CD14-positive monocyte (primary cell): ENCODE measurements around the gene NLGN4Y. TPM values are rescaled to one million over a fixed set of nuclear protein-coding genes. Genes with fewer than 3 reads are reported as not detected.

ENCODE experiments used
- DNase-seq, 3 donors: peaks; one replicate each; pipeline ENCODE4 v3.0.0-alpha.2; 2011 to 2022
- H2AFZ ChIP-seq: 2 replicates; pipeline ENCODE4 v1.6.0; 2012; ENCODE audit warnings: mild to moderate bottlenecking, low read depth, low read length, inconsistent platforms; ENCODE audit not compliant: insufficient read depth, poor library complexity, severe bottlenecking
- H3K27ac ChIP-seq, 2 donors: 1 replicate in 1 of 2; 2 replicates in 1 of 2; pipeline ENCODE4 v1.5.1; 2012 to 2013; ENCODE audit warnings: low read length in 2 of 2, control low read depth in 1 of 2, inconsistent platforms in 1 of 2, low read depth in 1 of 2, mild to moderate bottlenecking in 1 of 2
- H3K27me3 ChIP-seq, 2 donors: one replicate each; pipeline versions ENCODE4 v1.6.0 to v1.6.1; 2011 to 2013; ENCODE audit warnings: low read length in 2 of 2; ENCODE audit not compliant: control insufficient read depth in 2 of 2, insufficient read depth in 2 of 2
- H3K36me3 ChIP-seq, 2 donors: replicated peaks in 1 of 2; 1 replicate in 1 of 2; 2 replicates in 1 of 2; pipeline versions ENCODE4 v1.5.1 to v1.6.1; 2012 to 2013; ENCODE audit warnings: low read length in 2 of 2, control low read depth in 1 of 2, inconsistent platforms in 1 of 2, mild to moderate bottlenecking in 1 of 2; ENCODE audit not compliant: insufficient read depth in 2 of 2, control insufficient read depth in 1 of 2
- H3K4me1 ChIP-seq, 2 donors: 1 replicate in 1 of 2; 2 replicates in 1 of 2; pipeline versions ENCODE4 v1.5.1 to v1.6.1; 2012 to 2013; ENCODE audit warnings: low read length in 2 of 2, control low read depth in 1 of 2, inconsistent platforms in 1 of 2, mild to moderate bottlenecking in 1 of 2, moderate library complexity in 1 of 2; ENCODE audit not compliant: insufficient read depth in 2 of 2, control insufficient read depth in 1 of 2
- H3K4me2 ChIP-seq: replicated peaks from 2 replicates; pipeline ENCODE3; 2012; ENCODE audit warnings: low read length, moderate library complexity, mild to moderate bottlenecking; ENCODE audit not compliant: poor library complexity, severe bottlenecking; ENCODE audit errors: extremely low read depth
- H3K4me3 ChIP-seq, 3 experiments: fragments of 200-600 bp in 1 of 3; sonication (generic) in 1 of 3; replicated peaks in 1 of 3; 1 replicate in 2 of 3; 2 replicates in 1 of 3; pipeline ENCODE4 v1.5.1; 2011 to 2013; ENCODE audit warnings: low read length in 3 of 3, mild to moderate bottlenecking in 3 of 3, control low read depth in 2 of 3, low read depth in 2 of 3, inconsistent platforms in 1 of 3, moderate library complexity in 1 of 3
- H3K79me2 ChIP-seq: 2 replicates; pipeline ENCODE4 v1.6.0; 2012; ENCODE audit warnings: mild to moderate bottlenecking, control low read depth, inconsistent platforms, low read length, moderate library complexity; ENCODE audit not compliant: insufficient read depth
- H3K9ac ChIP-seq: 2 replicates; pipeline ENCODE4 v1.6.0; 2017; ENCODE audit warnings: low read length, mild to moderate bottlenecking; ENCODE audit not compliant: insufficient read depth, poor library complexity, severe bottlenecking
- H3K9me3 ChIP-seq, 2 donors: replicated peaks in 1 of 2; 1 replicate in 1 of 2; 2 replicates in 1 of 2; pipeline versions ENCODE4 v1.5.1 to v1.6.1; 2012 to 2013; ENCODE audit warnings: low read length in 2 of 2, control low read depth in 1 of 2; ENCODE audit not compliant: control insufficient read depth in 1 of 2, insufficient read depth in 1 of 2
- H4K20me1 ChIP-seq: 2 replicates; pipeline ENCODE4 v1.6.0; 2012; ENCODE audit warnings: mild to moderate bottlenecking, low read length, control low read depth, moderate library complexity; ENCODE audit not compliant: insufficient read depth
- H3K27ac Mint-ChIP-seq, 7 donors: one replicate each; pipeline ENCODE4 v1.8.0; 2020; ENCODE audit warnings: mild to moderate bottlenecking in 7 of 7, mixed read lengths in 7 of 7, moderate library complexity in 6 of 7, inconsistent platforms in 2 of 7
- H3K27me3 Mint-ChIP-seq, 3 donors: one replicate each; pipeline ENCODE4 v1.8.0; 2021 to 2022; ENCODE audit warnings: low read depth in 3 of 3, mild to moderate bottlenecking in 3 of 3, mixed read lengths in 3 of 3, moderate library complexity in 3 of 3, inconsistent platforms in 1 of 3
- H3K36me3 Mint-ChIP-seq, 2 donors: one replicate each; pipeline ENCODE4 v1.8.0; 2020; ENCODE audit warnings: mixed read lengths in 2 of 2, inconsistent platforms in 1 of 2, mild to moderate bottlenecking in 1 of 2
- H3K4me1 Mint-ChIP-seq: one replicate; pipeline ENCODE4 v1.8.0; 2020; ENCODE audit warnings: mild to moderate bottlenecking, mixed read lengths
- H3K4me3 Mint-ChIP-seq, 2 donors: one replicate each; pipeline ENCODE4 v1.8.0; 2020; ENCODE audit warnings: mild to moderate bottlenecking in 2 of 2, mixed read lengths in 2 of 2, moderate library complexity in 1 of 2
- H3K9me3 Mint-ChIP-seq, 7 donors: one replicate each; pipeline ENCODE4 v1.8.0; 2020 to 2022; ENCODE audit warnings: mixed read lengths in 7 of 7, mild to moderate bottlenecking in 6 of 7, moderate library complexity in 6 of 7, inconsistent platforms in 2 of 7
- WGBS: methylation state at CpG from one replicate; pipeline ENCODE4 v1.1.5; 2013; ENCODE audit warnings: missing lambda C conversion rate; ENCODE audit not compliant: insufficient coverage; 5-methylcytosine and 5-hydroxymethylcytosine counted together
- intact Hi-C, 2 donors: fragments of 100-400 bp; cut with micrococcal nuclease; formaldehyde crosslinking; loops; one replicate each; pipeline versions ENCODE4 v1.15.0 to v1.15.1; 2023
- polyA plus RNA-seq, 3 donors: library from polyadenylated mRNA; depleted of rRNA in 1 of 3; unstranded in 2 of 3; stranded (reverse) in 1 of 3; fragments of 300-500 nt in 2 of 3; fragments of >200 nt in 1 of 3; fragmentation: Illumina TruSeq in 2 of 3; gene quantifications; 1 replicate in 2 of 3; 2 replicates in 1 of 3; pipeline ENCODE4 v1.2.3, GENCODE V29; 2012 to 2021
- TF ChIP-seq, protein P1 (sequence below): fragments of 200-600 bp; IDR thresholded peaks from one replicate; pipeline ENCODE4 v1.8.0; 2022; ENCODE audit warnings: antibody characterized with exemption, mild to moderate bottlenecking

Gene NLGN4Y
- polyA plus RNA-seq, 3 donors: not detected

DNA sequence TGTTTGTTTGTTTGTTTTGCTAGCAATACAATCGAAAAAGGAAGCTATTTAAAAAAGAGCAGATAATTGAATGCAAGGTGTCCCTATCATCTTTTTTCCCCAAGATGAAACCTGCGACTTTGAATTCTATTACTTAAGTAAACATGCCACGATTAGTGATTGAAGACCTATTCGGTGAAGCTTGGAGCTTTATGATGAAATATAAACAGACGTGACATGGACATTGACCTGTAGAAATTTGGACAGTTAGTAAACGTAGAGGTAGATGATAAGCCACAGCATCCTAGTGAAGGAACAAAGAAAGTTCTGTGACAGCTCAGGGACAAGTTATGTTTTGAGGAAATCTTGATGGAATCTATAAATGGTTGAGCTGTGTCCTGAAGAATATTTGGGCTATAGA, 103.9 kb downstream of the NLGN4Y start:
- TF ChIP-seq, protein P1, sequence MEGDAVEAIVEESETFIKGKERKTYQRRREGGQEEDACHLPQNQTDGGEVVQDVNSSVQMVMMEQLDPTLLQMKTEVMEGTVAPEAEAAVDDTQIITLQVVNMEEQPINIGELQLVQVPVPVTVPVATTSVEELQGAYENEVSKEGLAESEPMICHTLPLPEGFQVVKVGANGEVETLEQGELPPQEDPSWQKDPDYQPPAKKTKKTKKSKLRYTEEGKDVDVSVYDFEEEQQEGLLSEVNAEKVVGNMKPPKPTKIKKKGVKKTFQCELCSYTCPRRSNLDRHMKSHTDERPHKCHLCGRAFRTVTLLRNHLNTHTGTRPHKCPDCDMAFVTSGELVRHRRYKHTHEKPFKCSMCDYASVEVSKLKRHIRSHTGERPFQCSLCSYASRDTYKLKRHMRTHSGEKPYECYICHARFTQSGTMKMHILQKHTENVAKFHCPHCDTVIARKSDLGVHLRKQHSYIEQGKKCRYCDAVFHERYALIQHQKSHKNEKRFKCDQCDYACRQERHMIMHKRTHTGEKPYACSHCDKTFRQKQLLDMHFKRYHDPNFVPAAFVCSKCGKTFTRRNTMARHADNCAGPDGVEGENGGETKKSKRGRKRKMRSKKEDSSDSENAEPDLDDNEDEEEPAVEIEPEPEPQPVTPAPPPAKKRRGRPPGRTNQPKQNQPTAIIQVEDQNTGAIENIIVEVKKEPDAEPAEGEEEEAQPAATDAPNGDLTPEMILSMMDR: no peak
- intact Hi-C loops: no loop called here
- Histone ChIP-seq H3K79me2 (no peaks in the 10 kb centered on the region), H3K27ac (no peak overlapping the region), H2AFZ (no peak overlapping the region), H4K20me1 (no peaks in the 10 kb centered on the region), H3K4me2 (no peak overlapping the region), H3K9me3 (peaks cover 0 to 17% of the 10 kb centered on the region in 2 donors), H3K4me1 (no peaks in the 10 kb centered on the region), H3K36me3 (no peaks in the 10 kb centered on the region), H3K4me3 (no peak overlapping the region), H3K9ac (no peak overlapping the region), H3K27me3 (no peaks in the 10 kb centered on the region)
- no peaks in the 10 kb centered on the region for H3K36me3 Mint-ChIP-seq
- H3K27me3 Mint-ChIP-seq: no peaks in the 10 kb centered on the region
- peaks cover 0 to 7% (median 0%) of the 10 kb centered on the region in 7 donors for H3K9me3 Mint-ChIP-seq
- 92% methylated on average over 2 of the region's 6 CpGs for WGBS
- no peak for DNase-seq
- no peaks in the 10 kb centered on the region for H3K4me1 Mint-ChIP-seq
- no peak overlapping the region for H3K4me3 Mint-ChIP-seq
- H3K27ac Mint-ChIP-seq: no peak overlapping the region

DNA sequence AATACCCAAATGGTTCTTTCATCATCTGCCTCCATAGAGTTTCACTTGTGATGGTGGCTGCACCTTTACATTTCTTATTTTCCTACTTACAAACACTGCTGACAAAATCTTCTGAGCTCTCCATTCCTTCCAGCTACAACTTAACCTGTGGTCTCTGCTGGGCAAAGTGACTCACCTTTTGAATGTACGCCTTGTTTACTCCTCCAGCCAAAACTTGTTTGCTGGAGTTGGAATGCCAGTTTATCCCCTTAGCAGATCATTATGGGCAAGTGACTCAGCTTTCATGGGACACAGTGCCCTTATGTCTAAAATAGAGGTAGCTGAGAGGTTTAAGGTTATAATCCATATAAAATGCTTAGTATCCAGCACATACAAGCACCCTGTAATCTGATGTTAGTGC, 107.3 kb downstream of the NLGN4Y start:
- DNase-seq: no peak
- Mint-ChIP-seq H3K4me3 (no peak overlapping the region), H3K4me1 (no peaks in the 10 kb centered on the region), H3K9me3 (no peaks in the 10 kb centered on the region), H3K27me3 (no peaks in the 10 kb centered on the region), H3K27ac (no peak overlapping the region), H3K36me3 (no peaks in the 10 kb centered on the region)
- Histone ChIP-seq H3K27ac (no peak overlapping the region), H3K27me3 (no peaks in the 10 kb centered on the region), H3K36me3 (no peaks in the 10 kb centered on the region), H3K4me3 (no peak overlapping the region), H3K4me1 (no peaks in the 10 kb centered on the region), H3K79me2 (no peaks in the 10 kb centered on the region), H3K4me2 (no peak overlapping the region), H2AFZ (no peak overlapping the region), H3K9ac (no peak overlapping the region), H4K20me1 (no peaks in the 10 kb centered on the region), H3K9me3 (peaks cover 0 to 10% of the 10 kb centered on the region in 2 donors)
- WGBS: no CpG with 5 or more reads among the region's 1 CpG
- TF ChIP-seq, protein P1: no peak
- intact Hi-C loops: no loop called here
